ENCODE data around the gene FADS3.

DNA sequence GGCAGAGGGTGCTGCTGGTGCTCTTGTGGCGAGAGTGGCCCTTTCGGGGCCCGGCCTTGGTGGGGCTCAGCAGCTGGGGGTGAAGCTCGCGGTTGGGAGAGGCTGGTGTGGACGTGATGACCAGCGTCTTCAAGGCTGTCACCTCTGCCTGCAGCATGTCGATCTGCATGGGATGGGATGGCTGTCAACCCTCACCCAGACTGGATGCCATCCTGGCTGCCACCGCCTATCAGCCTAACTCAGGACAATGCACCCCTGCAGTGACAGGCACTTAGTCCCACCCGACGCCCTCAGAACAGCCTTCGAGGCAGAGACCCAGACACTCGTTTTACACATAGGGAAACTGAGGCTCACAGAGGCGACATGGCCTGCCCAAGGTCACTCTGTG, 15.2 kb upstream of the FADS3 start:
- TF ChIP-seq, protein P1, sequence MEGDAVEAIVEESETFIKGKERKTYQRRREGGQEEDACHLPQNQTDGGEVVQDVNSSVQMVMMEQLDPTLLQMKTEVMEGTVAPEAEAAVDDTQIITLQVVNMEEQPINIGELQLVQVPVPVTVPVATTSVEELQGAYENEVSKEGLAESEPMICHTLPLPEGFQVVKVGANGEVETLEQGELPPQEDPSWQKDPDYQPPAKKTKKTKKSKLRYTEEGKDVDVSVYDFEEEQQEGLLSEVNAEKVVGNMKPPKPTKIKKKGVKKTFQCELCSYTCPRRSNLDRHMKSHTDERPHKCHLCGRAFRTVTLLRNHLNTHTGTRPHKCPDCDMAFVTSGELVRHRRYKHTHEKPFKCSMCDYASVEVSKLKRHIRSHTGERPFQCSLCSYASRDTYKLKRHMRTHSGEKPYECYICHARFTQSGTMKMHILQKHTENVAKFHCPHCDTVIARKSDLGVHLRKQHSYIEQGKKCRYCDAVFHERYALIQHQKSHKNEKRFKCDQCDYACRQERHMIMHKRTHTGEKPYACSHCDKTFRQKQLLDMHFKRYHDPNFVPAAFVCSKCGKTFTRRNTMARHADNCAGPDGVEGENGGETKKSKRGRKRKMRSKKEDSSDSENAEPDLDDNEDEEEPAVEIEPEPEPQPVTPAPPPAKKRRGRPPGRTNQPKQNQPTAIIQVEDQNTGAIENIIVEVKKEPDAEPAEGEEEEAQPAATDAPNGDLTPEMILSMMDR (conservative IDR thresholded peaks at IDR 0.05): no peak
- no peak for TF ChIP-seq ZFX (IDR thresholded peaks at IDR 0.05)

Data from C4-2B (cell line).